ENCODE data around the gene CARD11.

DNA sequence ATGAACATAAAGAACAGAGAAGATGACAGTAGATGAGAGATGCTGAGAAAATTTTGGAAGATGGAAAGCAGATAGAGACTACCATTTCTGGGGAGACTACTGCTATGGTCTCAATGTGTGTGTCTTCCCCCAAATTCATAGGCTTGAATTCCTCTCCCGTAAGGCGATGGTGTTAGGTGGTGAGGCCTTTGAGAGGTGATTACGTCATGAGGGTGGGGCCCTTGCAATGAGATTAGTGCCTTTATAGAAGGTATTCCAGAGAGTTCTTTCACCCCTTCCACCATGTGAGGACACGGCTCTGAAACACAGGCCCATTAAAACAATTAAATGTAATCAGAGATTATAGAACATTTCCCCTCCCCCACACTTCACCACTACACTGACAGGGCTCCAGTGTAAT, 23.9 kb downstream of the CARD11 start:
- TF ChIP-seq, protein P1, sequence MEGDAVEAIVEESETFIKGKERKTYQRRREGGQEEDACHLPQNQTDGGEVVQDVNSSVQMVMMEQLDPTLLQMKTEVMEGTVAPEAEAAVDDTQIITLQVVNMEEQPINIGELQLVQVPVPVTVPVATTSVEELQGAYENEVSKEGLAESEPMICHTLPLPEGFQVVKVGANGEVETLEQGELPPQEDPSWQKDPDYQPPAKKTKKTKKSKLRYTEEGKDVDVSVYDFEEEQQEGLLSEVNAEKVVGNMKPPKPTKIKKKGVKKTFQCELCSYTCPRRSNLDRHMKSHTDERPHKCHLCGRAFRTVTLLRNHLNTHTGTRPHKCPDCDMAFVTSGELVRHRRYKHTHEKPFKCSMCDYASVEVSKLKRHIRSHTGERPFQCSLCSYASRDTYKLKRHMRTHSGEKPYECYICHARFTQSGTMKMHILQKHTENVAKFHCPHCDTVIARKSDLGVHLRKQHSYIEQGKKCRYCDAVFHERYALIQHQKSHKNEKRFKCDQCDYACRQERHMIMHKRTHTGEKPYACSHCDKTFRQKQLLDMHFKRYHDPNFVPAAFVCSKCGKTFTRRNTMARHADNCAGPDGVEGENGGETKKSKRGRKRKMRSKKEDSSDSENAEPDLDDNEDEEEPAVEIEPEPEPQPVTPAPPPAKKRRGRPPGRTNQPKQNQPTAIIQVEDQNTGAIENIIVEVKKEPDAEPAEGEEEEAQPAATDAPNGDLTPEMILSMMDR (conservative IDR thresholded peaks at IDR 0.05): no peak
- no peak for TF ChIP-seq ZFX (IDR thresholded peaks at IDR 0.05)
